ENCODE data around the gene RD3L.
"Not testable (repeated sequence)": the region's sequence is repeated elsewhere in the genome, so short reads cannot be mapped to it uniquely, and the experiment has no call there.

RD3L gene

GRCh38 chr14:103928011-103928890 is 14.1 kb downstream of the RD3L start, which contains the start of gene TDRD9:
Gene TDRD9, plus strand, starts transcription at chr14:103928456. Its CDS starts 54 bp downstream, at chr14:103928510.
- DNase-seq (ENCODE audit: low read depth in 2 of 2), result no peak

- no peak for DNase-seq (ENCODE audit: low read depth in 2 of 2)
Observed at GRCh38 chr14:103927566-103927965, 14.8 kb downstream of the RD3L start.

DNA sequence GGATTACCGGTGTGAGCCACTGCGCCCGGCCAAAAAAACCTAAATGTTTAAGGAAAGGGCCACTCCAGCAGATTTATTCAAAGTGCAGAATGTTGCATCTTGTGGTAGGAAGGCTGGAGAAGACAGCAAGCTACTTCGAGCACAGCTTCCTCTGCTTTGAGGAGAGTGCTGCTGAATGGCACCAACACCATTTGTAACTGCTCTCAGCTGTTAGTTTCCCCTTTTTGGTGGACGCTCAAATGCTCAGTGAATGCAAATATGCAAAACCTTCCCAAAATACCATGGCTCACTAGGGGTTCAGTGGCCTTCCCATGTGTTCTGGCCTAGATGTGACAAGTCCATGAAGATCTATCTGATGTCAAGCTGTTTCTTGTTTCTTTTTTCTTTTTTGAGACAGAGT is 17.0 kb downstream of the RD3L start:
- no peak for DNase-seq (ENCODE audit: low read depth in 2 of 2)

DNA sequence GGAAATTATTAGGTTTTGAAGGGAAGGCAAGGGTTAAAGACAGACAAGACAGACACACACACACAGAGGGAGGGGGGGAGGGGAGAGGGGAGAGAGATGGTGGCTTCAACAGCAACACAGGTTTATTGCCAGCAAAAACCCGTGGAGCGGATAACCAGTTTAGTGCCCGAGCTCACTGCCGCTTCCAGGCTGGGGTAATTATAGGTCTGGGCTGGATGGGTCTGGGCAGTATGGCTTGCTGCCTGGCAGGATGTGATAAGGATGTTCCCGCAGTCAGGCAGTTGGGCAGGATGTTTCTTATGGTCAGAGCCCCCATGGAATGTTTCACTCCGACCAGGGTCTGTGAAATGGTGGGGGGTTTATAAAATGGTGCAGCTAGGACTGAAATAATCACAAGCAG is 18.5 kb downstream of the RD3L start:
- DNase-seq (ENCODE audit: low read depth in 2 of 2), result no peak

DNA sequence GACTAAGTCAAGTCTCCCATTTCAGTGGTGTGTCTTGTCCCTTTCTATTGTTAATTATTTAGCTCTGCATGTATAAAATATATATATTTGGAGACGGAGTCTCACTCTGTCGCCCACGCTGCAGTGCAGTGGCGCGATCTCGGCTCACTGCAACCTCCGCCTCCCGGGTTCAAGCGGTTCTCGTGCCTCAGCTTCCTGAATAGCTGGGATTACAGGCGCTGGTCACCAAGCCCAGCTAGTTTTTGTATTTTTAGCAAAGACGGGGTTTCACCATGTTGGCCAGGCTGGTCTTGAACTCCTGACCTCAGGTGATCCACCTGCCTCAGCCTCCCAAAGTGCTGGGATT is 20.5 kb downstream of the RD3L start:
- DNase-seq (ENCODE audit: low read depth in 2 of 2), result not testable (repeated sequence)

DNA sequence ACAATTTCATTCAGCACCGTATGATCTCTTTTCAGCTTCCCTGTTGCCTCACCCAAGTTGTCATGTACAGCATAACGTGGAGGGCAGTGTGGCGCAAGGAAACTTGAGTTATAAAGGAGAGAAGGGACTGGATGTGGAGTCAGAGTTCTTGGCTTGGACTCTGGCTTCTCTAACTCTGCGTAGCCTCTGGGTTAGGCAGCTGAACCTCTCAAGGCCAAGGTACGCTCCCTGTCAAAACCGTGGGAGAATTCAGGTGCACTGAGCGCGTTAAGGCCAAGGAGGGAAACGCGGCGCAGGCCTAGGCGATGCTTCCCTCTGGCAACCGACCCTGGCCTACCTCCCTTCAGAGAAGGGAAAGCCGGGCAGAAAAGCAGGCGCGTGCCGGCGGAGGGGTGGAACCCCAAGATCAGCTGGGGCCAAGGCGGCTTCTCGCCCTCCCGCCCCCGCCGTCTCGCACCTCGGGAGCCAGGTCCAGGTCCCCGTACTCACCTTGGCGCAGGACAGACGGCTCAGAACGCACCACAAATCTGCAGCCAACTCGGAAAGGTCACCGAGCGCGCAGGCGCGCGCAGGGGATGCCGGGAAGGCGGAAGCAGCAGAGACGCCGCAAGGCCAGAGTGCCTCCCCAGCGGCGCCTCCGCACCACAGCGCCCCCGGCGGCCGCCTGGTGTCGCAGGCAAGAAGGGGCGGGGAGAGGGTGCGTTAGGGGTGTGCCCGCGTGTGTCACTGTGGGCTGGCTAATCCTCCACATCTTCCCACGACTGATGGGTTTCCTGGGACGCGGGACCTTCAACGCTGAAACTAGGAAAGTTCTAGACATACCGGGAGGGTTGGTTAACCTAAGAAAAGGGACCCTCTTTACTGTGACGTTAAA is 21.1 kb downstream of the RD3L start:
- DNase-seq (ENCODE audit: low read depth in 2 of 2), result peak; percentile 88

DNA sequence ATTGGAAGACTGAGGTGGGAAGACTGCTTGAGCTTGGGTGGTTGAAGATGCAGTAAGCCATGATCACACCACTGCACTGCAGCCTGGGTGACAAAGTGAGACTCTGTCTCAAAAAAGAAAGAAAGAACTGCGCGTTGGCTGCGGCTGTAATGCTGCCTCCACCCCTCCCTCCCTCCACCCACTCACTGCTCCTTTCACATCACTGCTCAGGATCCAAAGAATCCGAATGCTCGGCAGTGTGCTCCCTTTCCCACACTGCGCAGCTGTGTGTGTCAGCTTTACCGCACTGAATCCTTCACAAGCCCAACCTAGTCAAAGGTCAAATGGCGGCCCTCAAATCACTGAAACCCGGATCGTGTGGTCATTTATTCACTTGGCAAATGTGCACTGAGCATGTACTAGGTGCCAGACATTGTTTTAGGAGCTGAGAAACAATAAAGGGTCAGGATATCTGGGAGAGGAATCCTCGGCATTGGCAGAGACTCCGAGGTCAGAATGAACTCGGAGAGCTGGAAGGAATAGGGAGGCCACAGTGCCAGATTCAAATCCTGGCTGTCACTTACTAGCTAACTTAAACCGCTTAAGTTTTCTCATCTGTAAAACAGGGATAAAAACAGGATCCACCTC is 25.6 kb downstream of the RD3L start:
- DNase-seq (ENCODE audit: low read depth in 2 of 2), result no peak

- DNase-seq (ENCODE audit: low read depth in 2 of 2), result no peak
Observed at GRCh38 chr14:103915616-103916015, 26.7 kb downstream of the RD3L start.

DNA sequence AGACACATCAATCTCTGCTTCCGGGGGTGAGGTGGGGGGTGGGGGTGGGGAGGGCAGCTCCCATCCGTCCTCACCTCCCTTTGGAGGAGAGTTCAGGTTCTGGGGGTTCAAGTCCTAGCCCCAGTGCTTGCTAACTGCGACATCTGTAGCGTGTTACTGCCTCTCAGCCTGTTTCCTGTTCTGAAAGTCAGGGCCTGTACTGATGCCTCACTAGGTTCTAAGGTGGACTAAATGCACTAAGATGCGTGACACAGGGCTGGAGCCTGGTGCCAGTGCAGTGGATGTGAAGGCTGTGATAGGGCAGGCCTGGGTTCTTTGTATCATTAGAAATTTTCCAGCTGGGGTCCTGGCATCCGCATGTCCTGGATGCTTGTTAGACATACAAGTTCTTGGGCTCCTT is 31.3 kb downstream of the RD3L start:
- DNase-seq (ENCODE audit: low read depth in 2 of 2), result no peak

GRCh38 chr14:103910262-103910935 is 31.9 kb downstream of the RD3L start:
- DNase-seq (ENCODE audit: low read depth in 2 of 2), result peak; percentile 42 to 64

DNA sequence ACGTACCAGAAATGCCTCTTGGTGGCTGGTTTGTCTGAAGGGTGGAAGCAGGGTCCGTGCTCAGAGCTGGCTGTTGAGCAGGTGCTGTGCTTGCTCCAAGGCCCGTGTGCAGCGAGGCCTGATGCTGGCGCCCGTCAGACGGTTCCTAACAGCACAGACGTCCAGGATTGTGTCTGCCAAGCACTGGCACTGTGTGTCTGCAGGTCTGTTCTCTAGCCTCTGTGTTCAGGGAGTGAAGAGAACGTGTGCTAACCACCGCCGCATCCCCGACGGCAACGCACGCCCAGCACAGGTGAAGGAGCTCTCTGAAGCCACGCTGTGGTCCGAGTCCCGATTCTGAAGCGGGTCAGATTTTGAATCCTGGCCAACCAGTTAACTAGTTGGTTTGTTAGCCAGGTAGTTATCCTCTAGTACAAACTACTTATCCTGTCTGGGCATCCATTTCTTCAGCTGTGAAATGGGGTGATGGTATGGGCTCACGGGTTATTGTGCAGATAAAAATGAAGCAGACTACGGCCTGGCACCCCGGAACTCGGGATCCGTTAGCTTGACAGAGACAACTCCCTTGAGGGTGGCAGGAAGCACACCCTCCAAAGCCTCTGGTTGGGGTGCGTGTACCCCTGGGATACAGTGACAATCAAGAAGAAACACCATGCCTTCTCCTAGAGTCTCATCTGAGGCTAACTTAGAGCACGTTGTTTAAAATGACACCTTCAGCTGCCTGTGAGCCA is 32.6 kb downstream of the RD3L start:
- no peak for DNase-seq (ENCODE audit: low read depth in 2 of 2)

- DNase-seq (ENCODE audit: low read depth in 2 of 2), result no peak
Observed at GRCh38 chr14:103908580-103908979, 33.7 kb downstream of the RD3L start.

GRCh38 chr14:103905842-103906456 is 36.4 kb downstream of the RD3L start:
- DNase-seq (ENCODE audit: low read depth in 2 of 2), result no peak

GRCh38 chr14:103904493-103905107 is 37.7 kb downstream of the RD3L start:
- no peak for DNase-seq (ENCODE audit: low read depth in 2 of 2)

DNA sequence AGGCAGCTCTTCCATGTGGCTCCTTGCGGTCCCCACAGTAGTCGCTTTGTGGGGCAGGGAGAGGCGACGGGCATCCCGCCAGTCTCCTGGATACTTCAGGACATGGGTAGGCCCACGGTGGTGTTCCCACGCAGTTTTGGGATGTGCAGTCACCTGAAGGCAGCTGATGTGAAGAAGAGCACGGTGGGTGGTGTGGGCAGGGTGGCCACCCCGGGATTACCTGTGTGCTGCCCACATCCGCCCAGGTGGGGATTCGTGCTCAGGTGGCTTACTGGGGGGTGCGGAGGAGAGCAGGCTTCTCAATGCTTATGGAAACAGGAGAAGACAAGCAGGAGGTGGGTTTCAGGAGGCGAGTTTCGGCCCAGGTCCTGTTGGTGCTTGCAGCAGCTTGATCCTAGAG is 42.5 kb downstream of the RD3L start:
- DNase-seq (ENCODE audit: low read depth in 2 of 2), result no peak

GRCh38 chr14:103899316-103899715 is 43.0 kb downstream of the RD3L start:
- DNase-seq (ENCODE audit: low read depth in 2 of 2), result no peak

GRCh38 chr14:103898711-103899110 is 43.6 kb downstream of the RD3L start:
- no peak for DNase-seq (ENCODE audit: low read depth in 2 of 2)

GRCh38 chr14:103898204-103898603 is 44.1 kb downstream of the RD3L start:
- no peak for DNase-seq (ENCODE audit: low read depth in 2 of 2)

DNA sequence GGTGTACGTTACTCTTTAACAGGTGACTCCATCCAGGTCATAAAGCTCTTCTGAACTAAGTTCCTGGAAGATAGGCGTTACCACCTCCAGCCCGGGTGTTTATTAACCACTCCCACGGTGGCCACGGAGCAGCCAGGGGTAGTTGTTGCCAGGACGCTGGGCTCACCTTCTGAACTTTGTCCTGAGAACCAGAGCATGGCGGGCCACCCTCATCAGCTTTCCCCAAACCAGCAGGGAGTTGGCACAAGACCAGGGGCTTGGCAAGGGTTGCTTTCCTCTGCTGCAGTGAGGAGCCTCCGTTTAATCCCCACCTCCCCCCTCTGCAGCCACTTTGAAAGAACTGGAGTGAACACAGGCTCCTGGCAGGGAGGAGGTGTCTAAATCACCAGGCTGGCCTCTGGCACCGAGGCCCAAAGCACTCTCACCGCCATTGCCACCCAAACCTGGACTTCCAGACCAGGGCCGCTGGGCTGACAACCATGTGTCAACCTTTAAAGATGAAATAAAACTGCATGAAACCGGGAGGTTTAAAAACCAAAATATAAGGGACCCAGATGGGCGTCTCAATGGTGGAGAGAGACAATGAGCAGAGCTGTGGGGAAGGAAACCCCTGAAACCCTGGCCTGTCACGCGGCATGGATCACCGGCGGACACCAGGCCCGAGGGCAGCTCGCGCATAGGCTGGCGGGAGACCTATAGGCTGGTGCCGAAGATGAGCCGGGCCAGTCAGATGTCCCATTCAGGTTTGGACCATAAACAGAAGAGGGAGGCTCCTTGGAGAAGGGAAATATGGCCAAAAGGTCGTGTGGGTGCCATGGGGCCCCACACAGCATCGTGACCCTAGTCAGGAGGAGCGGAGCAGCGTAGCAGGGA is 45.0 kb downstream of the RD3L start:
- DNase-seq (ENCODE audit: low read depth in 2 of 2), result no peak
